Astrocyte (in vitro differentiated cells and primary cell): Measurements from ENCODE around the gene CCDC116.

ENCODE experiments used
- EZH2 ChIP-seq: IDR thresholded peaks from 2 replicates; pipeline ENCODE4 v1.6.1; 2012; ENCODE audit warnings: mild to moderate bottlenecking, low read length, inconsistent platforms; ENCODE audit not compliant: insufficient read depth
- TF ChIP-seq, protein P1 (sequence below): IDR thresholded peaks from 2 replicates; pipeline ENCODE4 v1.5.1; 2011; ENCODE audit warnings: low read depth, mild to moderate bottlenecking, inconsistent platforms, low read length, moderate library complexity; ENCODE audit not compliant: insufficient read depth

DNA sequence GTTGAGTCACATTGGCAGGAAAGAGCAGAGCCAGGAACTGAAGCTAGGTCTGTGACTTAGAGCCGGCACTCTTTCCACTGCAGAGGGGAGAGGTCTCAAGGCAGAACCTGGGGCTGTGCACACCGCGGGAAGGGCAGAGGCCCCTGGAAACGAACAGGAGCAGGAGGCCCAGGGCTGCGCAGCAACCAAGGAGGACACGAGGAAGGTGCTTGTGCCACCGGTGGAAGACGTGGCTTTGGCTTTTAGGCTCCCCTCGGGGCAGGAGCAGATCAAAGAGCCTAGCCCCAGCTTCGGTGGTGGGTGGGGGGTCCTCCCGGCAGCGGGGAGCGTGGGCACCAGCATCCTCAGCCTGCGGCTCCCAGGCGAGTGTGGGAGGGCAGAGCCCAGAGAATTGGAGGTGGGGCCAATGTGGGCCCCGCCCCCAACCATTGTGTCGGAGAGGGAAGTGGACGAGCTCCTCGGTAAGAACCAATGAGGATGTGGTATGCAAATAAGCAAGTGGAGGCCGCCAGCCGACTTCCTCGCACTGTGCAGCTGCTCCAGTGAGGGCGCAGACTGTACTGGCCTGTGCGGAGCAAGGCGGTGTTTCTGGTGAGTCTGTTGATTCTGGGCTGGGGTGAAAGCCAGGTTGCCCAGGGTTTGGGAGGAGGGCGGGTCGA lies at the start of gene CCDC116:
- TF ChIP-seq, protein P1, sequence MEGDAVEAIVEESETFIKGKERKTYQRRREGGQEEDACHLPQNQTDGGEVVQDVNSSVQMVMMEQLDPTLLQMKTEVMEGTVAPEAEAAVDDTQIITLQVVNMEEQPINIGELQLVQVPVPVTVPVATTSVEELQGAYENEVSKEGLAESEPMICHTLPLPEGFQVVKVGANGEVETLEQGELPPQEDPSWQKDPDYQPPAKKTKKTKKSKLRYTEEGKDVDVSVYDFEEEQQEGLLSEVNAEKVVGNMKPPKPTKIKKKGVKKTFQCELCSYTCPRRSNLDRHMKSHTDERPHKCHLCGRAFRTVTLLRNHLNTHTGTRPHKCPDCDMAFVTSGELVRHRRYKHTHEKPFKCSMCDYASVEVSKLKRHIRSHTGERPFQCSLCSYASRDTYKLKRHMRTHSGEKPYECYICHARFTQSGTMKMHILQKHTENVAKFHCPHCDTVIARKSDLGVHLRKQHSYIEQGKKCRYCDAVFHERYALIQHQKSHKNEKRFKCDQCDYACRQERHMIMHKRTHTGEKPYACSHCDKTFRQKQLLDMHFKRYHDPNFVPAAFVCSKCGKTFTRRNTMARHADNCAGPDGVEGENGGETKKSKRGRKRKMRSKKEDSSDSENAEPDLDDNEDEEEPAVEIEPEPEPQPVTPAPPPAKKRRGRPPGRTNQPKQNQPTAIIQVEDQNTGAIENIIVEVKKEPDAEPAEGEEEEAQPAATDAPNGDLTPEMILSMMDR: no peak
- no peak for TF ChIP-seq EZH2
